Fibroblast of peridontal ligament (primary cell): ENCODE measurements around the gene DNAJC5.
"Not testable (repeated sequence)": the region's sequence is repeated elsewhere in the genome, so short reads cannot be mapped to it uniquely, and the experiment has no call there.

Experiments used
- DNase-seq: peaks from one replicate; pipeline ENCODE4 v3.0.0-alpha.2; 2010; ENCODE audit errors: extremely low read depth

The DNAJC5 gene

GRCh38 chr20:63861365-63861934 lies 33.5 kb upstream of the DNAJC5 start, which contains the start of gene ABHD16B:
Gene ABHD16B, plus strand, starts transcription at chr20:63861498. Its CDS starts 43 bp downstream, at chr20:63861541.
- DNase-seq = no peak

GRCh38 chr20:63861981-63862901 lies 32.7 kb upstream of the DNAJC5 start:
- no peak for DNase-seq

GRCh38 chr20:63863021-63863797 lies 31.7 kb upstream of the DNAJC5 start:
- no peak for DNase-seq

GRCh38 chr20:63863798-63864544 lies 31.0 kb upstream of the DNAJC5 start:
- peak; percentile 66 for DNase-seq

- DNase-seq = no peak
Observed at GRCh38 chr20:63864545-63864977, 30.4 kb upstream of the DNAJC5 start.

GRCh38 chr20:63864978-63865640 lies 29.8 kb upstream of the DNAJC5 start, which contains the start of gene TPD52L2:
Gene TPD52L2, plus strand, starts transcription at chr20:63865270. Its CDS starts 96 bp downstream, at chr20:63865366.
- DNase-seq = peak; percentile 95

- DNase-seq = not testable (repeated sequence)
Observed at GRCh38 chr20:63867042-63867441, 27.9 kb upstream of the DNAJC5 start.

- DNase-seq = no peak
Observed at GRCh38 chr20:63868264-63868663, 26.7 kb upstream of the DNAJC5 start.

- DNase-seq = no peak
Observed at GRCh38 chr20:63873477-63873971, 21.4 kb upstream of the DNAJC5 start.

GRCh38 chr20:63874241-63874640 lies 20.7 kb upstream of the DNAJC5 start:
- not testable (repeated sequence) for DNase-seq

- no peak for DNase-seq
Observed at GRCh38 chr20:63876489-63877036, 18.4 kb upstream of the DNAJC5 start.

GRCh38 chr20:63877755-63878470 lies 17.0 kb upstream of the DNAJC5 start:
- DNase-seq = no peak

- no peak for DNase-seq
Observed at GRCh38 chr20:63878899-63879663, 15.8 kb upstream of the DNAJC5 start.

- DNase-seq = not testable (repeated sequence)
Observed at GRCh38 chr20:63880901-63881300, 14.0 kb upstream of the DNAJC5 start.

- DNase-seq = no peak
Observed at GRCh38 chr20:63881451-63882226, 13.3 kb upstream of the DNAJC5 start.

- no peak for DNase-seq
Observed at GRCh38 chr20:63882257-63883200, 12.4 kb upstream of the DNAJC5 start.

GRCh38 chr20:63883201-63883593 lies 11.7 kb upstream of the DNAJC5 start:
- DNase-seq = no peak
